Inferior parietal cortex (tissue), 1 donor: ENCODE results near the gene PTPRN2.
"Not testable (repeated sequence)": the region's sequence is repeated elsewhere in the genome, so short reads cannot be mapped to it uniquely, and the experiment has no call there.

Source experiments
- DNase-seq: peaks from one replicate; pipeline ENCODE4 v3.0.0-alpha.2; 2016; ENCODE audit errors: extremely low spot score

The PTPRN2 gene

DNA sequence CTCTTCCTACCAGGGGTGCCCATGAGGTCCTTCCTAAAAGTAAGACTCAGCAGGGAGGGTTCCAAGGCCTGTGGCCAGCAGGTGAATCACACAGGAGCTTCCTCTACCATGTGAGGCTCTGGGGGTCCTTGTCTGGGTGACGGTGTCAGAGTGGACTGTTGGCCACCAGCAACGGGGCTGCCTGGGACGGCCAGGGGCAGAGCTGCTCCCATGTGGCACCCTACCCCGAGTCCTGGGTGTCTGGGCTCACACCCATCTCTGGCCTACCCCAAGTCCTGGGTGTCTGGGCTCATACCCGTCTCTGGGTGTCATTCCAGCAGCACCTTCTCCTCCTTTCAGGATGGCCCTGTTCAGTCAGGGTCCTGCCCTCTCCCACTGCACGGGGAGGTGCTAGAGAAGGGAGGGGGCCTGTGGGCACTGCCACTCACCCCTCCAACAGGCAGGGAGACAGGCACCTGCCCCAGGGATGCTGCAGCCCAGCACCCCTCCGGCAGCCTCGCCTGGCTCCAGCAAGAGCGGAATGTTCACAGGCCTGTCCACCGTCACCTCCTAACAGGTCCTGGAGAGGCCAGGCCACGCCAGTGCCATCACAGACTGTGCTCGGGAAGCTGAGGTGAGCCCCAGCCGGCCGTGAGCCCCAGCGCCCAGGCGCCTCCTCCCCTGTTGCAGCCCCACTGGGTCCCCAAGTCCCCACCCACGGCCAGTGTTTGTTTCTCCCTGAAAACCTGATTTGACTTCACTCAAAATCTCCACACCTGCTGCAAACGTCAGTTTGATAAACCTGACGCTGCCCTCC is 143.7 kb downstream of the PTPRN2 start:
- no peak for DNase-seq

DNA sequence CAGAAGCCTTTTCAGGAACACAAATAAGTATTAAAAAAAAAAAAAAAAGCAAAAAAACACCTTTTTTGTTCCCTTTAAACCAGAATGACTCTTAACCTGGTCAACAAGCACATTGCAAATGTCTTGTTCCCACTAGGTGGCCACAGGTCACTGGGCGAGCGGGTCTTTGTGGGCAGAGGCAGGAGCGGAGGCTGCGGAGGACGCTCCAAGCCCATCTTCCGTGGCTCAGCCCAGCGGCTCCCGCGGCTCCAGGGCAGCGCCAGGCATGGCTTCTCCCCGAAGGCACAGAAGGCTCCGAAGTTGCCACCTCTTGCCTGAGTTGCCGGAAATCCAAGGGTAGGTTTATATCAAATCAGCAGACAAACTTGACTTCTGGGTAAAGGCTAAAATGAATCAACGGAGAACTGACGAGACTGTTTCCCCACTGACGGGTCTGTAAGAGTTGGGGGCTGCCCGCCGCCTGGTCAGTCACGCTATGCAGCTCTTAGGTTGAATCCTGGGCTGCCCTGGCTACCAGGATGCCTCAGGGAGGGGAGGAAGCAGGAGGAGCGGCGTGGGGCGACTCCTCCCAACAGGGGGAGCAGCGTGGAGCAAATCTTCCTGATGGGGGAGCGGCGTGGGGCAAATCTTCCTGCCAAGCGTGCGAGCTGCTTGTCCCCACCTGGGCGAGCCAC is 144.5 kb downstream of the PTPRN2 start:
- no peak for DNase-seq

DNA sequence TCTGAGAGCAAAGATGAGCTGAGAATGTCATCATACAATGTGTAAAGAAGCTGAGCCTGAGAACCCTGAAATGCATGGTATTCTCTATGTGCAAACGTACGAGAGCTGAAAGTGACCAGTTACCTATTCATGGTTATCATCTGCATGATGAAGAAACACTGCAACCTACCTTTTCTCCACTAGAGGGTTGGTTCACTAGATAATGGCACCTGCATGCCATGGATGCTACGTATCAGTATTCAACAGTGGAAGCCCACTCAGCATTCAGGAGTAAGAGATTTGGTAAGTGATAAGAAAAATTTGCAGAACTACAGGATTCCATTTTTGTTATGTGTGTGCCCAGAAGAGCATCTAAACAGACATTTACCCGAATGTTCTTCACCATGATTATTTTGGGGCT is 145.4 kb downstream of the PTPRN2 start:
- DNase-seq: no peak

DNA sequence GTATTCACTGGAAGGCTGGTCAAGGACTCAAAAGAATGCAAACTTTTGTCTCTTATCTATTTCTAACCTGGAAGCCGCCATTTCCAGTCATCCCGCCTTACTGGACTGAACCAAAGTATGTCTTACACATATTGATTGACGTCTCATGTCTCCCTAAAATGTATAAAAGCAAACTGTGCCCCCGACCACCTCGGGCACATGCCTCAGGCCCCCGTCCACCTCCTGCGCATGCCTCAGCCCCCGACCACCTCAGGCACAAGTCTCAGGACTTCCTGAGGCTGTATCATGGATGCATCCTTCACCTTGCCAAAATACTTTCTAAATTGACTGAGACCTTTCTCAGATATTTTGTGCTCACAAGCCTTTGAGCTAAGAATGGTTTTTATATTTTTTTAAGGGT is 148.6 kb downstream of the PTPRN2 start:
- no peak for DNase-seq

DNA sequence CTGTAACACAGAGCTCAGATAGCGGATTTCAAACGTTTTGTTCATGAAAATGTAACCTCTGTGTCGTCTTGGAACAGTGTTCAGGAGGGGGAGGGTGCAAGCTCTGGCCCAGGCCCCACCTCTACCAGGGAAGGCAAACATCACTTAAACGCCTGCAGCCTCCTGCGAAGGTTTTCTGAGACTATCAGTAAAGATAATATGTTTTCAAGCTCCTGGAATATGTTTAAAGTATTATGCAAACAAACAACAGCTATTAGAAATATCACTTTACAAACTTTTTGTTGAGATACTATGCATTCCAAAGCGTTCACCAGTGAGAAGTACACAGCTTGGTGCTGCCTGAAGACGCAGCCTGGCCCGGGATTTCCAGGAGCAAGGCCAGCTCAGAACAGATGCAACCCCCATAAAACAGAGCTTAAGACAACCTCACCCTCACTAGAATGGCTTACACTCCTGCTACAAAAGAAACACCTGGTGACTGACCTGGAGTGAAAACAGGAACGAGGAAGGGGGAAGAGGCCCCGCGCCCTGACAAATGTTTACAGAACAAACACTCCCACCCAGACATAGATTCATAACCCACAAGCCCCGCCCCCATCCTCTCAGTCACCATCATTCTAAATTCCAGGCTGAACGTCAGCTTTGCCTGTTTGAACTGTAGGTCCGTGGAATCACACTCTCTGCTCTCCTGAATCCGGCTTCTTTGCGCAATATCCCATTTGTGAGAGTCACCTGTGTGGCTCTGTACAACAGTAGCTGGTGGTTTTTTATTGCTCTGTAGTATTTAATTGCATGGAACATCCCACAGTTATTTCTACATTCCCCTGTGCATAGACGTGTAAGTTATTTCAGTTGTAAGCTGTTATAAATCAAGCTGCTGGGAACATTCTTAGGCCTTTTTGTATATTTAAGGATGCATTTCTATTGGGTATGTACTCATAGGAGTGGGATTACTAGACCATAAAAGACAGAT is 155.0 kb downstream of the PTPRN2 start:
- DNase-seq: no peak

DNA sequence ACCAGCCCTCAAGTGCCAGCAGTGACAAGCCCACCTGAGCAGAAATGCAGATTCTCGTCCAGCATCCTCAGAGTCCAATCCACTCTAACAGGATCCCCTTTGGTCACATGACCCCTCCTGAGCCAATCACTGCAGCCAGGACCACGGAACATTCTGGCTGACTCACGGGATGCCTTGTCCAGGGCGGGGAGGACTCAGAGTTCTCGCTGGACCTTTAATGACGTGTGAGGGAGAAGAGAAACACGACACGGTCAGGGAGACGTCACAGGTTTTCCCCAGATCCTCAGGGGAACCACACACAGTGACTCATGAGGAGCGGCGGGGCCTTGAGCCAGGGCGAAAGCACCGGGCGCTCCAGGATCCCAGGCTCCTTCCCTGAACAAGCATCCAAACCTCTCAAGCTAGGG is 155.7 kb downstream of the PTPRN2 start:
- DNase-seq: no peak

DNA sequence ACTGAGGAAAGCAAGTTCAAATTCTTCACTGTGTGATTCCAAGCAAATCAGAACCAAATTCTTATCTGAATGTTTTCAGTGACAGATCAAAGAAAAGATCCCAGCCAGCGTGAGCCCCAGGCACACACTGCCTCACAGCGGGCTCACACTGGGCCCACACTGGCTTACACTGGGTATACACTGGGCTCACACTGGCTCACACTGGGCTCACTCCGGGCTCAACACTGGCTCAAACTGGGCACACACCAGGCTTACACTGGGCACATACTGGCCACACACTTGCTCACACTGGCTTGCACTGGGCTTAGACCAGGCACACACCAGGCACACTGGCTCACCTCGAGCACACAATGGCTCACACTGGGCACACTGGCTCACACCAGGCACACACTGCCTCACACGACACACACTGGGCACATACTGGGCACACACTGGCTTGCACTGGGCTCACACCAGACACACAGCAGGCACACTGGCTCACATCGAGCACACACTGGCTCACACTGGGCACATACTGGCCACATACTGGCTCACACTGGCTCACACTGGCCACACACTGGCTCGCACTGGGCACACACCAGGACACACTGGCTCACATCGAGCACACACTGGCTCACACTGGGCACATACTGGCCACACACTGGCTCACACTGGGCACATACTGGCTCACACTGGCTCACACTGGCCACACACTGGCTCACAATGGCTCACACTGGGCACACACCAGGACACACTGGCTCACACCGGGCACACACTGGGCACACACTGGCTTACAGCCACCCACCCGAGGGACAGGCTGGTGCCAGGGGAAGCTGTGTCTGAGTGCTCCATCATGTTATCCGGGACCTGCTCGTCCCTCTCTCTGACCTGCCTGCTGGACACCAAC is 156.3 kb downstream of the PTPRN2 start:
- no peak for DNase-seq

DNA sequence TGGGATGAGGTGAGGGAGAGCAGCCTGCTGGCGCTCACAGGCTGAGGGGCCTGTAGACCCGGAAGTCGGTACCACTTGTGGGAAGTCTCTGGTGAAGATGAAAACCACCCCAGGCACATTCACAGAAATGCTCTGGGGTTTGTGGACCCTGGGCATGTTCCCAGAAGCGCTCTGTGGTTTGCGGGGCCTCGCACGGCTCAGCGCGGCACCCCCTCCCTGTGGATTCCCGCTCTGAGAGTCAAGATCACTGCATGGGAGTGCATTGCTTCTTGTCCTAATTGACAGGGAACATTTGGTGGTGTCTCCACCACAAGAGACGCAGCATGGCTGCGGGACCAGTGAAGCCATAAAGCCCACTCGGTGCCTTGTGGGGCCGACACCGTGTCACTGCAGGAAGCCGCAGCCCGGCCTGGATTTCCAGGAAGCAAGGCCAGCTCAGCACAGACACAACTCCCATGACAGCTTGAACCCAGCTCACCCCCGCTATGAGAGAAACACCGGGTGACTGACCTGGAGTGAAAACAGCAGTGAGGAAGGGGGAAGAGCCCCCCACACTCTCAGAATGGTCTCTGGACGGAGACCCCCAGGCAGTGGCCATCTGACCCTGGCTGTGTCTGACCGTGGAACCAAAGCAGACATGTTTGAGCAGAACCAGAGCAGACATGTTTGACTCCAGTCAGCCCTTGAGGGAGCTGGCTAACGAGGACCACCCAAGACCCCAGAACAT is 157.2 kb downstream of the PTPRN2 start:
- no peak for DNase-seq

DNA sequence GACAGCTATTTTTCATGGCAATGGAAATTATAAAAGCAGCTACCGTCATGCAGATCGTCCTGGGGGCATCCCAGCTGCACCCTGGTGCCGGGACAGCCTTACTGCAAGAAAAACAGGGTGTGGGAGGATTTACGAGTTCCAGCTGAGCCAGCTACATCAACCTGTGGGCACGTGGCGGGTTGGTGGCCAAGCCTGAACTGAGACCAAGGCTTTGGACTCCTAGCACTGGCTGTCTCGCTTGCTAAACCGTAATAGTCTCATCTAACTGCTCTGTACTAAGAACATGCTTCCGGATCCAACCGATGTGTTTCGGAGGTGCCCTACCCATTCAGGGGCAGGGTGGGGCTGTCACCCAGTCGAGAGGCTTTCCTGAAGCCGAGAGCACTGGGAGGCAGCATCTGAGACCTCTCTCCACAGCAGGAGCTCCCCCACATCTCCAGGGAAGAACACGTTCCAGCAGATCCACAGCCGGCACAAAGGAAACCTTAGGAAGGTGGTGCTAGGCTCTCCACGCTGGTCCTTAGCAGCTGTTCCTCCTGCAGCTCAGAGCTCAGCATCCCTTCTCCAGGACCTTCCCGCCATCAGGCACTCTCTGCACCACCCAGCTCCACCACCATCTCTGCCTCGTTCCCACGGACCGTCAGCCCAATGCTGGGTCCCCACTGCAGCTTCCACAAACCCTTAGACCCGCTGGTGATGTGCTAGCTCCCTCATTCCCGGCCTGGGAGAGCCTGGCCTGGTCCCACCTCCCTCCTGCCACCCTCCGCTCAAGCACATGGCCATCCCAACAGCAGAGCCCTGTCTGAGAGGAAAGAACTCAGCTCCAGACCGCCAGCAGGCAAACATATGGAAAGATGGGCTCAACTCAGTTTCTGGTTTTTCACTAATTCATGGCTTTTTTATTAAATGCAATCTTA is 158.5 kb downstream of the PTPRN2 start:
- DNase-seq: no peak

DNA sequence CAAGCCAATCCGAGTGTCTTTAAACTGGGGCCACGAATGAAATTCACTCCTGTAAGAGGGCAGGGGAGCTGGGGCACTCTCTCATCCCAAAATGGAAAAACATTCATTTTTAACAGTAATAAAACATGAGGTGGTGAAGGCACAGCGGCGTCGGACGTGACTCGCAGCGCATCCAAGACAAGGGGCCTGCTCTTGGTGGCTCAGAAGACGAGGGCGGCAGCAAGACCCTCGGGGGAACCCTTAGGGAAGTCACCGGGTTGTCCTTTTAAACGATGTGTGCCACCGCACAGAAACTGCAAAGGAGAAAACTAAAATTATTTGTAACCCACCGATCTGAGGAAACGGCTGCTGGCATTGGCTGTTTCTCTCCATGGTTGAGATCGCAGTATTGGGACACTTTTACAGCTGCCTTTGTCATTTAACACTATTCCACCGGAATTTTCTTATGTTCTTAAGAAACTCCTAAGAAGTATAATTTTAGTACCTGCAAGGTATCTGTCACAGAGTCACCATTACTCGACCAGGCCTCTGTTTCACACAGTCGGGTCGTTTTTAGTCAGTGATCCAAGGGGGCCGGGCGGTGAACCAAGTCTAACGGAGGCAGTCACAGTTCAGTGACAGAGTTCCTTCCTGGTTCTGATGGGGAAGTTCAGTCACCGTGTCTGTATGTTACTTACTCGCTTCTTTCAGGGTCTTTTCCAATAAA is 159.3 kb downstream of the PTPRN2 start:
- no peak for DNase-seq

DNA sequence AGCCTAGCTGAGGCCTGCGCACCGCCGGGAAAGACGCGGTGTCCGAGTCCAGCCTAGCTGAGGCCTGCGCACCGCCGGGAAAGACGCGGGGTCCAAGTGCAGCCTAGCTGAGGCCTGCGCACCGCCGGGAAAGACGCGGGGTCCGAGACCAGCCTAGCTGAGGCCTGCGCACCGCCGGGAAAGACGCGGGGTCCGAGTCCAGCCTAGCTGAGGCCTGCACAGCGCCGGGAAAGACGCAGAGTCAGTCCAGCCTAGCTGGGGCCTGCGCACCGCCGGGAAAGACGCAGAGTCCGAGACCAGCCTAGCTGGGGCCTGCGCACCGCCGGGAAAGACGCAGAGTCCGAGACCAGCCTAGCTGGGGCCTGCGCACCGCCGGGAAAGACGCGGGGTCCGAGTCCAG is 161.9 kb downstream of the PTPRN2 start:
- DNase-seq: not testable (repeated sequence)

DNA sequence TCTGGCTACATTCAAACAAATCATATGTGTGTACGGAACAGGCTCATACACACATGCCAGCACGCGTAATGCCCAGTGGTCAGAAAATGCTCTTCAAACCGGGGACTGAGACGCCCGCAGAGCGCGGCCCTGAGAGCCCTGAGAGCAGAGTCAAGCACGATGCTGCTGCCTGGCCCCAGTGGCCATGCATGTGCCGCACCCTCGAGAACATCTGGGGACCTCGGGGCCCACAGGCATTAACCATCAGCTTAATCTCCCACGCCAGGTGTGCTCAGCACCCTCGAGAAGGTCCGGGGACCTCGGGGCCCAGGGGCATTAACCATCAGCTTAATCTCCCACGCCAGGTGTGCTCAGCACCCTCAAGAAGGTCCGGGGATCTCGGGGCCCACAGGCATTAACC is 163.1 kb downstream of the PTPRN2 start:
- no peak for DNase-seq

DNA sequence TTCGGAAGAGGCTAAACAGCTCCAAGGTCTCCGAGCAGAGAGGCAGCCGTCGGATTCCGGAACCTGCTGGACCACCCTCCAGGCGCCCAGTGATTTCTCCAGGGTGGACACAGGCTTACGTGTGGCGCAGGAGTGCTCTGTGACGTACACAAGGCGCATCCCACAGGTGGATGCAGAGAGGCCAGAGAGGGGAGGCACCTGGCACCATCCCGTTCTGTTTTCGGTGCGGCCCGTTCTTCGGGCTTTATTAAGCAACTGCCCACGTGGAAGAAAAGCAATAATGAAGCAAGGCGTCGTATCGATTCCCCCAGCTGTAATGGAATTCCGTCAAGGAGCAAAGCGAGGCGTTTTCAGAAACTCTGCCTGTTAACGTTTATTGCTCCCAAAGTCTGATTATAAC is 163.6 kb downstream of the PTPRN2 start:
- no peak for DNase-seq

DNA sequence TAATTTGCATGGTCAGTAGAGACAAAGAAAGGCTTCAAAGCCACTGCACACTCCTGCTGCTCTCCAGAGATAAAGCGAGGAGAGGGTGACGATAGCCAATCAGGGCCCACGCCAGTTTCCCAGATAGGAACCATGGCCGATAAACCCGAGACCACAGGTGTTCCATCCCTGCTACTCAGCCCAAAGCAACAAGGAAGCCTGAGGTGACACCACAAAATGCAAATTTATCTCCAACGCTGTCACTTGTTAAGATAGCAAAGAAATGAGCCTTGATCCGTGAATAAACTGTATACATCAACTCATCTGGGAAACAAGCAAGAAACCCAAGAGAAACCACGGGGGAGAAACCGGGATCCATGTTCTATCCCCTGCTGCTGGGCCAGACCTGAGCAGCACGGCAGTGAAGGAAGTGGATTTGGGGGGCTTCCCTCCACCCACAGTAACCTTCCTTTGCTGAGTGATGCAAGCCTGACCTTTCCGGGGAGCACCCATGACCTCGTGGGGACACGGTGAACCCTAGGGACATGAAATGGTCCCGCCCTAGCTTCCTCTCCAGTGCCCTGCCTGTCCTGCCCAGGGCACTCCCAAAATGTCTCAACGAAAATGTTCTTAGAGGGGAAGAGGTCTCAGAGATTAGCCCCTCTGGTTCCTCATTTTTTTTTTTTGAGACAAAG is 164.6 kb downstream of the PTPRN2 start:
- no peak for DNase-seq

DNA sequence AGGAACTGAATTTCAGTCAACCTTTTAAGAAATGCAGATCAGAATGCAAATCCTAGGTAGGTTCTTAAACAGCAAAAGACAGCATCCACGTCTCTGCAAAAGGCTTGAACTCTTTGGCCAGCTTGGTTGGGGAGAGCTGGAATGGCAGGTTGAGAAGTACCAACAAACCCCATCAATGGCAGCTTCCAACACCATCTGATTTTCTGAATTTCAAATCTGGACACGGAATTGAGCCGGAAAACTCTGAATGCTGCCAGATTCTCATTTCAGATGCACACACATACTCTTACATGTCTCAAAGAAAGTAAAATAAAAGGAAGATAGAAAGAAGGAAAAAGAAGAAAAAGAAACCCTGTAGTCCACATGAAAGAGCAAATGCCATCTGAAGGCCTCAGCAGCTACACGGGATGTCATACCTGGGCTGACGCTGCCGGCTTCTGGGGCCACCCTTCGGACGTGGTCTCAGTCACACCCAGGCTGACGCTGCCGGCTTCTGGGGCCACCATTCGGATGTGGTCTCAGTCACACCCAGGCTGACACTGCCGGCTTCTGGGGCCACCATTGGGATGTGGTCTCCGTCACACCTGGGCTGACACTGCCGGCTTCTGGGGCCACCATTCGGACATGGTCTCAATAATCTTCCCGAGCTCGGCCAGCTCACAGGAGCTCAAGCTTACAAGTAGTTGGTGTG is 165.3 kb downstream of the PTPRN2 start:
- no peak for DNase-seq

DNA sequence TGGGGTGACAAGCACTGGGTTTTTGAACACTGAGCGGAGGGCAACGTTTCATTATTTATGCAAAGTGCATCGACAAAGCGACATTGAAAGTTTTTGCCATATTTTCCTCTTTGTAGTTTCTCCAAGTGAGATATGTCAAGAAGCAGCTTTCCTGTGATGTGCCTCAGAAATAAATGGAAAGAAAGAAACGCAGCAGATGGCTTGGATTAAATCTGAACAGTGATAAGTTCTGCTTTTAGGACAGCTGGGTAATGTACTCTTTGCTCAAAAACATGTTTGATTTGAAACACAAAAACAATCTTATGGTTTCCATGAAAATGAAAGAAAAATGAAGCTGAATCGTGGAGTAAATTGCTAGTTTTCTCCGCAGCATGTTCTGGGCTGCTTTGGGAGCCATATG is 166.3 kb downstream of the PTPRN2 start:
- DNase-seq: peak; percentile 42

DNA sequence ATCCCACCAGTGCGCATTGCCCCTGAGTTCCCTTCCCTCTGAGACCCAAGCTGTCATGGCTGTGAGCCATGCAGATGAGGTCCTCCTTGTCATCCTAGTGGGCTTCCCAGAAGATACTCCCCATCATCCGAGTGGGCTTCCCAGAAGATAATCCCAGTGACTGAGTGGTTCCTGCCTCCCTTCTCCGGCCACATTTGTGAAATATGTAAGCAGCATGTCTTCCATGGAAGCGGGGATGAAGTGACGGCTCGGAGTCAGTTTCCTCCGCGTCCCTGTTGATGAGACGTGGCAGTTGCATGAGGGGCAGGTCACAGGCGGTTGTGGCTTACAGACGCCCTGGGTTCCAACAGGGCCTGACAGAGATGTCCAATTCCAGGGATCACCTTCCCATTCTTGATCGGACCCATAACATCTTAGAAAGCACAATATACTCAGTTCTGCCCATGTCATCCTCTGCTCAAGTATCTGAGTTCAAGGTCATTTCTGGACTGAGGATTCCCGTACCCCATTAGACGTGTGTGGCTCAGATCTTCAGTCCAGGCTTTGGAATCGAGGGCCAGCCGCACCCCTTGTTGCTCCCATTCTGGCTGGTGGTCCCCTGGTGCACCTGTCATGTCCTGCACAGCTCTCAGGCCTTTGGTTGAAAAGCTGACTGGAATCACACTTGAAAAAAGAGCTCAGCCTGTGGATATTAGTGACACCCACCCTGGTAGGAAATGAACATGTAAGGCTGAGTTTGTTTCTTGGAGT is 166.9 kb downstream of the PTPRN2 start:
- DNase-seq: no peak
